SU-DHL-6 (cell line): ENCODE results near the gene MAPK14.

Source experiments
- CTCF ChIP-seq: fragments of 200-600 bp; sonication (generic); IDR thresholded peaks from one replicate; pipeline ENCODE4 v1.5.1; 2017; ENCODE audit warnings: antibody characterized with exemption, mild to moderate bottlenecking, low read length, moderate library complexity; ENCODE audit not compliant: insufficient read depth, poor library complexity, severe bottlenecking
- EZH2phosphoT487 ChIP-seq: fragments of 200-600 bp; sonication (generic), shearing (Covaris generic); conservative IDR thresholded peaks from 2 replicates; pipeline ENCODE4 v1.6.1; 2018; ENCODE audit warnings: mild to moderate bottlenecking, antibody characterized with exemption, low read length, moderate library complexity, mixed read lengths

- no peak for TF ChIP-seq CTCF
- TF ChIP-seq EZH2phosphoT487, result no peak
Observed at GRCh38 chr6:36145495-36145894, 117.9 kb downstream of the MAPK14 start.
